DND-41 (cell line): ENCODE data around the gene YEATS2.

Experiments used
- ATAC-seq: fragments of 200-7000 bp; cut with Tn5 transposase; 3 replicates; pipeline ENCODE4 v1.9.1; 2021; ENCODE audit warnings: low read depth; ENCODE audit not compliant: insufficient read depth
- DNase-seq: peaks from one replicate; pipeline ENCODE4 v3.0.0-alpha.2; 2020
- H2AFZ ChIP-seq: 2 replicates; pipeline ENCODE4 v1.6.0; 2012; ENCODE audit warnings: low read depth, low read length
- H3K27ac ChIP-seq: 2 replicates; pipeline ENCODE4 v1.5.1; 2012; ENCODE audit warnings: low read length, inconsistent platforms
- H3K27me3 ChIP-seq: fragments of 200-600 bp; sonication (generic); 2 replicates; pipeline ENCODE4 v1.6.0; 2012; ENCODE audit warnings: low read length, mild to moderate bottlenecking, inconsistent platforms; ENCODE audit not compliant: insufficient read depth, poor library complexity
- H3K36me3 ChIP-seq: 2 replicates; pipeline ENCODE4 v1.5.1; 2012; ENCODE audit warnings: low read length, inconsistent platforms; ENCODE audit not compliant: insufficient read depth
- H3K4me1 ChIP-seq: 2 replicates; pipeline ENCODE4 v1.5.1; 2012; ENCODE audit warnings: mild to moderate bottlenecking, low read length; ENCODE audit not compliant: insufficient read depth
- H3K4me2 ChIP-seq: 2 replicates; pipeline ENCODE4 v1.6.0; 2012; ENCODE audit warnings: mild to moderate bottlenecking, moderate library complexity, low read length, inconsistent platforms; ENCODE audit not compliant: insufficient read depth
- H3K4me3 ChIP-seq, 2 experiments: fragments of 200-600 bp in 1 of 2; shearing (Covaris generic) in 1 of 2; 2 replicates each; pipeline ENCODE4 v1.5.1; 2012 to 2016; ENCODE audit warnings: inconsistent platforms in 2 of 2, low read length in 2 of 2, mild to moderate bottlenecking in 2 of 2, low read depth in 1 of 2, moderate library complexity in 1 of 2
- H3K79me2 ChIP-seq: 2 replicates; pipeline ENCODE4 v1.6.0; 2012; ENCODE audit warnings: low read length, inconsistent platforms; ENCODE audit not compliant: insufficient read depth
- H3K9ac ChIP-seq: 2 replicates; pipeline ENCODE4 v1.6.0; 2012; ENCODE audit warnings: low read depth, mild to moderate bottlenecking, inconsistent platforms, low read length, moderate library complexity
- H3K9me3 ChIP-seq: 2 replicates; pipeline ENCODE4 v1.5.1; 2012; ENCODE audit warnings: low read length, moderate library complexity, mild to moderate bottlenecking, inconsistent platforms; ENCODE audit not compliant: insufficient read depth, severe bottlenecking
- H4K20me1 ChIP-seq: 2 replicates; pipeline ENCODE4 v1.6.0; 2012; ENCODE audit warnings: low read length; ENCODE audit not compliant: insufficient read depth
- CTCF ChIP-seq: IDR thresholded peaks from 2 replicates; pipeline ENCODE4 v1.5.1; 2012; ENCODE audit warnings: borderline replicate concordance, low read length, moderate library complexity, mild to moderate bottlenecking; ENCODE audit not compliant: poor library complexity, severe bottlenecking; ENCODE audit errors: extremely low read depth
- EZH2 ChIP-seq: IDR thresholded peaks from 3 replicates; pipeline ENCODE4 v1.6.1; 2012; ENCODE audit warnings: borderline replicate concordance, low read depth, mild to moderate bottlenecking, moderate library complexity, low read length, inconsistent platforms; ENCODE audit not compliant: severe bottlenecking

Gene YEATS2

GRCh38 chr3:183828538-183828870 lies 130.9 kb downstream of the YEATS2 start:
- TF ChIP-seq EZH2 = no peak
- no peak for TF ChIP-seq CTCF
- Histone ChIP-seq H3K4me3 (no peak overlapping the region), H3K27me3 (no peaks in the 10 kb centered on the region), H3K9ac (no peak overlapping the region), H3K4me1 (no peaks in the 10 kb centered on the region), H3K4me2 (no peak overlapping the region), H3K9me3 (no peaks in the 10 kb centered on the region), H2AFZ (no peak overlapping the region), H3K79me2 (no peaks in the 10 kb centered on the region), H4K20me1 (0 out of 2 replicates have a peak, but pooled peaks cover 5% of the 10 kb centered on the region), H3K36me3 (peaks cover 50% of the 10 kb centered on the region), H3K27ac (no peak overlapping the region)
- no peak for ATAC-seq
- no peak for DNase-seq

GRCh38 chr3:183829466-183829865 lies 131.9 kb downstream of the YEATS2 start:
- no peak for DNase-seq
- H4K20me1 ChIP-seq = peaks cover 9% of the 10 kb centered on the region; the same call in 1 of the 2 replicates

GRCh38 chr3:183830187-183830586 lies 132.6 kb downstream of the YEATS2 start:
- Histone ChIP-seq H3K4me1 (no peaks in the 10 kb centered on the region), H3K27me3 (no peaks in the 10 kb centered on the region), H3K27ac (no peak overlapping the region), H3K79me2 (no peaks in the 10 kb centered on the region), H2AFZ (no peak overlapping the region), H3K36me3 (peaks cover 62% of the 10 kb centered on the region), H3K9ac (no peak overlapping the region), H3K4me2 (no peak overlapping the region), H3K9me3 (no peaks in the 10 kb centered on the region), H4K20me1 (peaks cover 9% of the 10 kb centered on the region; the same call in 1 of the 2 replicates), H3K4me3 (no peak overlapping the region)
- ATAC-seq (no peak), DNase-seq (no peak)
- no peak for TF ChIP-seq CTCF
- no peak for TF ChIP-seq EZH2

More at GRCh38 chr3:183829466-183829865, 131.9 kb downstream of the YEATS2 start:
- H3K4me1 ChIP-seq = no peaks in the 10 kb centered on the region
- H3K4me2 ChIP-seq = no peak overlapping the region
- ATAC-seq = no peak
- no peak overlapping the region for H3K27ac ChIP-seq
- H3K9ac ChIP-seq = no peak overlapping the region
- H3K36me3 ChIP-seq = peaks cover 60% of the 10 kb centered on the region
- TF ChIP-seq EZH2 = no peak
- no peak for TF ChIP-seq CTCF
- H2AFZ ChIP-seq = no peak overlapping the region
- no peaks in the 10 kb centered on the region for H3K9me3 ChIP-seq
- H3K4me3 ChIP-seq = no peak overlapping the region
- no peaks in the 10 kb centered on the region for H3K27me3 ChIP-seq
- no peaks in the 10 kb centered on the region for H3K79me2 ChIP-seq

- H4K20me1 ChIP-seq = peaks cover 9% of the 10 kb centered on the region; the same call in 1 of the 2 replicates
- no peak for DNase-seq
- H3K27ac ChIP-seq = no peak overlapping the region
- H3K4me3 ChIP-seq = no peak overlapping the region
- H2AFZ ChIP-seq = no peak overlapping the region
- no peaks in the 10 kb centered on the region for H3K4me1 ChIP-seq
- H3K9ac ChIP-seq = no peak overlapping the region
- H3K79me2 ChIP-seq = no peaks in the 10 kb centered on the region
- H3K36me3 ChIP-seq = peaks cover 63% of the 10 kb centered on the region
- ATAC-seq = no peak
- no peaks in the 10 kb centered on the region for H3K27me3 ChIP-seq
- TF ChIP-seq EZH2 = no peak
- TF ChIP-seq CTCF = no peak
- H3K9me3 ChIP-seq = no peaks in the 10 kb centered on the region
- no peak overlapping the region for H3K4me2 ChIP-seq
These were observed 135.9 kb downstream of the YEATS2 start for GRCh38 chr3:183833516-183833915.
